NCI-H1930 (cell line): ENCODE measurements around the gene CDC42BPG.
A peak's percentile ranks its signal among the peaks of the same experiment; 100 is the strongest.

ENCODE experiments used
- DNase-seq, 2 experiments: peaks; one replicate each; lab custom pipeline; 2025; lab: John Stamatoyannopoulos, UW

The CDC42BPG gene

DNA sequence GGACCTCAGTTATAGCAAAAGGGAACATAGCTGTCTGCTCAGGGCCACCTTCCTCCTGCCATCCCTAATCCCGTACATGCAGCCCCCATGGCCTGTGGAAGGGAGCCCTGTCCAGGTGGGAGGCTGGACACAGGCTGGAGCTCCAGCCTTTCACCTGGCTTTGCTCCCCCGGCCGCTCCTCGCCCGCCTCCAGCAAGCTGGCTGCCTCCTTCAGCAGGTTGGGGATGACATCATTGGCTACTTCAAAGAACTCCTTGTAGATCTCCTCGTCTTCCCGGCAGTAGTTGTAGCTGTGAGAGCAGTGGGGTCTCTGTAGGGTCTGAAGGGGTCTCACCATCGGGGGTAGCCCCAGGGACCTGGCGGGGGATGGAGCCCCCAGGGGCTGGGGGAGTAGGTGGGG, 39.0 kb downstream of the CDC42BPG start:
- DNase-seq, result no peak

DNA sequence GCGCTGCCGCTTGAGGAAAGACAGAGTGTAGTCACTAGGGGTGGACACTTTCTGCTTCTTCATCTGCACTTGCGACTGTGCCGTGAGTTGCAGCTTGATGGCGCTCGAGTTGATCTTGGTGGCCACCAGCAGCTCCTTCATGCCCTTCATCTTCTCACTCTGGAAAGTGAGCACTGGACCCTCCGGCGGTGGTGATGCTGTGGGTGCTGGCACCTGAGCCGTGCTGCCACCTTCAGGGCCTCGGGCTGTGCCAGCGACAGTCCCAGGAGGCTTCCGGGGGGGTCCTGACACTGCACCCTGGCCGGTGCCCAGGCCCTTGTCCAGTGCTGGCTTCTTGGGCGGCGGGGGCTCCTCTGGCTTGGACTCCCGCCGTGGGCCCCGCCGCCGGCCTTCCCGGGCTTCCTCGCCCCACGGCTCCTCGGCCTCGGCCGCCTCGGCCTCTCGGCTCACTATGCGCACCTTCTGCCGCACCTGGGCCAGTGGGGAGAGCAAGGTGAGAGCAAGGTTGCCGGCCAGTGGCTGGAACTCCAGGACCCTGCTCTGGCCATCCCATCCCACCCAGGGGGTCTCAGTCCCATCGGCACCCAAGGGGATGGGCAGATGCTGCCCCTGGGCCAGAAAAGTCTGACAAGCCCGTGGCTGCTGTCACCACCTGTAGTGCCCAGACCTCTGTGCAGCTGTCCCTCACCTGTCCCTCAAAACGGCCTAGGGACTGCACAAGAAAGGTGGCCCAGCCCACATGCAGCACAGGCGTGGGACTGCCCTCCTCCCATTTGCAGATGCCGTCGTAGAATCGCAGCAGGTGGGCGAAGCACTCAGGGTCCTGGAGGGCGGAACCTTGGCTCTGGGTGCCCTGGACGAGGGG, 39.9 kb downstream of the CDC42BPG start:
- DNase-seq, result no peak

DNA sequence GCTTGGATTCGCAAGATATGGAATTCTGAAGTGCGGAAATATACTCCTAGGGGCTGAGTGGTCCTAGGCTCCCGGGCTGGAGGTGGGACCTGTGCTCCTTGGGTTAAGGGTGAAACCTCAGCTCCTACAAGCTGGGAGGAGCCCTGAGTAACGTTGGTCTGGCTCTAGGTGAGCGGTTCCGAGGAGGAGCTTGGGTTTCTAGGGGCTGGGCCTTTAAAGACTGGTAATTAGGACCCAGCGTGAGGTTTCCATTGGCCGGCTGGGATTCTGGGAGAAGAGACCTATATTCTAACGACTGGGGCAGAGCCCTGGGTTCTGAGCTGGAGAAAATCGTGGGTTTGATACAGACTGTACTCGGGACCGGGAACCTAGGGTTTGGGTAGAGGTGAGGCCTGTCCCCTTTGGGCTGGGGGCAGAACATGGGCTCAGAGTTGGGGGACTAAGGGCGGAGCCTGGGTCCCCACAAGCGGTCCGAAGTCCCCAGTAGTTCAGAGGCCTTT, 40.6 kb downstream of the CDC42BPG start:
- no peak for DNase-seq

DNA sequence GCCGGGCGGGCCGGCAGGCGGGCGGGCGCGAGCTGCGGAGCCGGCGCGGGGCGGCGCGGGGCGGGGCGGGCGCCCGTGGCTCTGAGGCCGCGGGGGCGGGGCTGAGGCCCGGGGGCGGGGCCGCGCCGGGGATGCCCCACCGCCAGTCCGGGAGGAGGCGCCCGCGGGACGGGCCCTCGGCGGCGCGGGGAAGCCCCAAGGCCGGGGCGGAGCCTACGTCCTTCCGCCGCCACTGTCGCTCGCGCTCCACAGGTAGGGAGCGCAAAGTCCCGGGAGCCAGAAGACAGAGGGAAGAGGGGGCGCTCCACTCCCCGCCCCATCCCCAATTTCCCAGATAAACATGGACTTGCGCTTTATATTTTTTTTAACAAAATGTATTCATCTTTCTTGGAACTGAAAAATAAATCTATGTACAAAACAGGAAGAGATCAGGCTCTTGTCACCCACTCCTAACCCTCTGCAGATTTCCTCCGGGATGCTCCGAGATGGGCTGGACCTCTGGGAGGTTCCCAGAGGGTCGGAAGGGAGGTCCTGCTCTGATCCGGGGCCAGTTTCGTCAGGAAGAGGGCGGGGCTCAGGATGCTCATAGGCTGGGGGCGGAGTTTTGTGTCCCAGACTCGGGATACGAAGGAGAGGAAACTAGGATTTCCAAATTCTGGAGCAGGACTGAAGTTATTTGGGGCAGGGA, 41.2 kb downstream of the CDC42BPG start, which contains the start of gene MAP4K2:
TSS of gene MAP4K2 (minus strand) at position 57 of the 688 bp plus-strand sequence. CDS start 65 bp downstream, outside the sequence.
- peak; percentile 66 to 85 for DNase-seq

DNA sequence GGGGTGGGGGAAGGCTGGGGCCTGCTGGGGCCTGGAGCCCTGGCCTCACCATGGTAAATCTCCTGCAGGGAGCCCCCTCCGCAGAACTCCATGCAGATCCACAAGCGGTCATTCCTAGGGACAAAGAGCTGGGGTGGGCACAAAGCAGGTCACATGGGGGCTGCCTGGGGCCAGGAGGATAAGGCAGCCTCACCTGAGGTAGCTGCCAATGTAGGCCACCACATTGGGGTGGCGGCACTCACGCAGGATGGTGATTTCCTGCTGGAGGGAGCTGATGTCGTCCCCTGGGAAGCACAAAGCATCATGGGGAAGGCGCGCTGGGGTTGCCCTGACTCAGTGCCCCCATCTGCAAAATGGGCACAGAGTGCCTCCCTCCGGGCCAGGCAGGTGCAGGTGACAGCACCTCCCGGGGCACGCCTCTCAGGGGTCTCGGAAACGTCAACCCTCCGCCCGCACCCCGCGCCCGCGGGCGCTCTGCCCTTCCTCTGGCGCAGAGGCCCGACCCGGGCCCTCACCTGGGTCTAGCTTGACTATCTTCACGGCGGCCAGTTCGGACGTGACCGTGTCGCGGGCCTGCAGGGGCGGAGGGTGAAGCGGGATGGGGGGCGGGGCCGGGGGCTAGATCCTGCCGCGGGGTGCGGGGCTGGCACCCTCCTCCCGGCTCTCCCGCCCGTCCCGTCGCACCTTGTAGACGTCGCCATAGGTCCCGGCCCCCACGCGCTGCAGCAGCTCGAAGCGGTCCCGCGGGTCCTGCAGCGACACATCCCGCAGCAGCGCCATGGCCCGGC, 41.9 kb downstream of the CDC42BPG start:
- no peak for DNase-seq

DNA sequence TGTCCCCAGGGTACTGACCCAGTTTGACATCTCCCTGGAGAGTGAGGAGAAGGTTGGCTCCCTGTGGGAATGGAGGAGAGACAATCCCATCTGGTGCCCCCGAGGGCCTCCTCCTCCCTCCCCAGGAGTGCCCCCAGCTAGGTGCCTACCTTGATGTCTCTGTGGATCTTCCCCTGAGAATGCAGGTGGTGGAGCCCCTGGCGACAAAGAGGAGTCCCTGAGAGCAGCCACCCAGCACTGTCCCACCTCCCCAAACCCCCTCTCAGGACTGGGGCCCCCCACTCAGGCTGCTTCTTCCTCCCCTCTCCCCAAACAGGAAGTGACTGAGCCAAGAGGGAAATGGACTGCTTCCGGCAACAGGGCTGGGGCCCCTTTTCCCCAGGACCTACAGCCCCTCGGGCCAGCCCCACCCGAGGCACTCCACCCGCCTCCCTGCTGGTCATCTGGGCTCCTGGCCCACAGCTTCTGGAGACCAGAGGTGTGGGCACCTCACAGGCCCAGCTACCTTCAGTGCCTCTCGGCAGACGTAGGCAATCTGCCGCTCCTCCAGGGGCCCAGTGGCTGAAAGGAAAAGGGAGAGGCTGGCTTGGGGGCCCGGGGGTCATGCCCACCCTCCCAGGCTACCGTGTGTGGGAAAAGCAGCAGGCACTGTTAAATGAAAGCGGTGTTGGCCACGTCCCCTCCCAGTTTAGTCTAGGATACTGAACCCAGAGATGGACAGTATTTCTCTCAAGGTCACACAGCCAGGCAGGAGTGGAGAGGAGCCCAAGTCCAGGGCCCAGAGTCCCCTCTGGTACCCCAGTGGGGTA, 42.7 kb downstream of the CDC42BPG start:
- no peak for DNase-seq

DNA sequence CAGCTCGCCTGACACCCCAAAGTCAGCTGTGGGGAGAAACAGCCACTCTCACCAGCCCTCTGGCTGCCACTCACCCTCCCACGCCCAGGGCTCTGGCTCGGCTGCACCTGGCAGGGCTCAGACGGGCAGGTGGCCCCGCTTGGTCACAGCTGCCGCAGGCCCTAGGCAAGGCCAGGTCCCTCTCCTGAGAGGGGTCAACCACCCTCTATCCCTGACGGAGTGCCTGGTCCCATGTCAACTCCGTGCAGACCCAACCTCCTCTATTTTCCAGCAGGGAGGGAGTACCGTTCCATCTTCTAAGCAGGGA, 43.3 kb downstream of the CDC42BPG start:
- no peak for DNase-seq

DNA sequence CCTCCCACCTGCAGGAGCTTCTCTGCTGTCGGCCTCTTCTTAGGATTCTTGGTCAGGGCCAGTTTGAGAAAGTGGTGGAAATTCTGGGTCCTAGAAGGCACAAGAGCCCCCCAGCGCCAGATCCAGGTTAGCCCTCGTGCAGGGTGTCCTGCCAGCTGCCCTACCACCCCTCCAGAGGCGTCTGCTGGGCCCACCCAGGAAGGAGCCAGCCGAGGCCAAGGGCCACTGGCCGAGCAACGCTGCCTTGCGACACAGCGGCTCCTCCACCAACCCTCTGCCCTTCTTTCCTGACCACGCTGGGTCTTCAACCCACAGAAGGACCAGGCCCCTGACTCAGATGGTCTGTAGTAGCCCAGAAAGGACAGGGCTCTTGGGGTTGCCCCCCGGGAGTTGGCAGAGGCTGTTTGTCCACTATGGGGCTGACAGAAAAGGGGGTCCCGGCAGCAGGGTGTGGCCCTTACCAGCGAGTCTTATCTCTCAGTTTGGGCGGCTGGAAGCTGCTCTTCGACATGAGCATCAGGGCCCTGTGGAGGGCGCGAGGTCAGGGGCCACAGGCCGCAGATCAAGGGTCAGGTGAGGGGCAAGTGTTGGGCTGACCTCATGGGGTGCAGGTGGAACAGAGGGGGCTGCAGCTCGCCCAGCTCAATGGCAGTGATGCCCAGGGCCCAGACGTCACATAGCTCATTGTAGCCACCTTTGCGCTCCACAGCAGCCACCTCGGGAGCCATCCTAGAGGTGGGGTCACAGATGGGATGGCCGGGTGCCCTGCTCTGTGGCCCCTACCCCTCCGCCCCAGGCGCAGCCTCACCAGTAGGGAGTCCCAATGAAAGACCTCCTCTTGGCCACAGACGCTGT, 43.9 kb downstream of the CDC42BPG start:
- DNase-seq, result no peak

DNA sequence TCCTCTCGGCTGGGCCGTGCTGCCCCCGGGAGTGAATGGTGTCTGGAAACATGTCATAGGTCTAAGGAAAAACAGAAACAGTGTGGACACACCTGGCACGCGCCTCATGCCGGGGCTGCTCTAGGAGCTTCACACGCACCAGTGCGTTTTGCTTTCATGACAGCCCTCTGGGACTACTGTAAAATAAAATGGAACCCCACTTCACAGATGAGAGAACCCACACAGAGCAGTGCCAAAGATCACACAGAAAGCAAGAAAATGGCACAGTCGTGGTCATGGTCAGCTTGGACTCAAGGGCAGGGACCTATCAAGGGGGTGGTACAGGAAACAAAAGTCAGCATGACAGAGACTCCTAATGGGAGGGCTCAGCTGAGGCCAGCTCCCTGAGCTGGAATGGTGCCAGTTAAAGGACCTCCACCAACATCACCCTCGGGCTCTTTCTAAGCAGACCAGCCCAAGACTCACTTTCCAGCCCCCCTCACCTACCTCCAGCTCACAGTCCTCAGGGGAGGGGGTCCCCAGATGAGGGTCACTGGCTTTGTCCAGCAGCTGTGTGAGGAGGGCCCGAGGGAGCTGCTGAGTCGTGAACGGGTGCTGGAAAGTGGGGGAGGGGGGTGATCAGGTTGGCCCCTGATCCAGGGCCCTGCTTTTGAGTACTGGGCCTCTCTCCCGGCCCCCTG, 44.7 kb downstream of the CDC42BPG start:
- DNase-seq, result no peak

DNA sequence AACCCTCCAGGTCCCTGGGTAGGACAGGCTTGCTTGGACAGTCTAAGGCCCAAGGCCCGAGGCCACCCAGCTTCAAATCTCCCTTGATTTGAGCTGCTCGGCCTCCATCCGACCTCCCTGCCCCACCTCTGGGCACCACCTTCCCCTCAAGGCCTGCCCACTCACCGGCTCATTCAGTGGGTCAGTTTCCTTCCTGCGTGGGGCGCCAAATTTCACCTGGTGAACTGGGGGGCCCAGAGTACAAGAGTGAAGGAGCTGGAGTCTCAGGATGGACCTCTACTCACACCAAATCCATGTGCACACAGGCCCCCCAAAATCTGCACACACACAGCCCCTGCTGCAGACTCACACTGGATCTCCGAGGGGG, 45.2 kb downstream of the CDC42BPG start:
- DNase-seq, result no peak

DNA sequence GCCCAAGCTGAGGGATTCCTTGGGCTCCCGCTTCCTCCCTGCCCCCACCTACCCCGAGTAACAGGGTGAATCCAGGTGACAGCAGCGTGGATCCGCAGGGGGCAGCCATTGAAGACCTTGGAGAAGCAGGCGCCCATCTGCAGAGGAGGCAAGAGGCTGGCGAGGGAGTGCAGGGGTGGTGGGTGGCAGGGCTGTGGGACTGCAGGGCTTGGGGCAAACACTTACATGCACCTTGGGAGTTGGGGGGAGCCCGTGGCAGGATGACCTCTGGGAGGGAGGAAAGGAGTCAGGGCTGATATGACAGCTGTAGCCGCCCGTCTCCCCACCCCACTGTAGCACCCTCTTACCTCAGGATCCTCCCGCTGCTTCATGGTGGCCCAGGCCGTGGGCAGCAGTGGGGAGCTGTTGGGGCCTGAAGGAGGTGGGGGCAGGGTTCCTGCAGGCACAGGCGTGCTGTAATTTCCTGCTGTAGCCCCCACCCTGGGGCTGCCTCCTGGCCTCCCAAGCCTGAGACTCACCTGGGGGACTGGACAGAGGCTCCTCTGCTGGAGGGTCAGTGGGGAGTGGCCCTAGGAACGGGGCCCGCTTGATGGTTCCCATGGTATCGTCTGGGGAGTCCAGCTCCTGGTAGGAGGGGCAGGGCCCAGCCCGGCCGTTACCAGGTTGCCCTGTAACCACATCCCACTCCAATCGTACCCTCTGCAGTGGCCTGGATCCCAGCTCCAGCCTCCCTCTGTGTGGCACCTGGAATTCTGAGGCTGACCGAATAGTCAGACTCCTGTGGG, 47.5 kb downstream of the CDC42BPG start:
- DNase-seq, result no peak

DNA sequence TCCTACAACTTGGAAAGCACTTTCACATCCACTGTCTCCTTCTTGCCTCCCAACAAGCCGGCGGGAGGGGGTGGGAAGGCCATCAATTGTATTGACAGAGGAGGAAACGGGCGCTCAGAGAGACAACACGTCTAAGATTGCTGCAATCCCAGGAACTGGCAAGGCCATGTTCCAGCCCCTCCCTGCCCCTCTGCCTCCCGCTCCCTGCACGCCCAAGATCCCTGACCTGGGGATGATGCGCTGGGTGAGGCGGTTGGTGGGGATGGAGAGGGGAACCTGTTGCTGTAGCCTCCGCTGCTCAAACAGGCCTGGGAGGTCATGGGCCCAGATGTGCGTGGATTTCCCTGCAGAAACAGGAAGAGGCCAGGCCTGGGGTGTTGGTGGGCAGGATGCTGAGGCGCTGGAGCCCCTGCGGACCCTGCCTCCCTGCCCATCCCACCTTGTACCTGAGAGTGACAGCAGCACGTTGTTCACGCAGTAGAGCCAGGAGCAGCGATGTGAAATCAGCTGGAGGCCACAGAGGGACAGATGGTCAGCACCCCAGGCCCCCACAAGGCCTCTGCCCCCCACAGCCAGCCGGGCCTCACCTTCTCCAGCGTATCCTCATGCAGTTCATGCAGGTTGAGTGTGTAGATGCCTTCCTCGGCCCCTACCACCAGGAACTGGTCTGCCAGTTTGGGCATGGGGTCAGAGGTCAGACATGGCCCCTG, 48.3 kb downstream of the CDC42BPG start:
- no peak for DNase-seq

DNA sequence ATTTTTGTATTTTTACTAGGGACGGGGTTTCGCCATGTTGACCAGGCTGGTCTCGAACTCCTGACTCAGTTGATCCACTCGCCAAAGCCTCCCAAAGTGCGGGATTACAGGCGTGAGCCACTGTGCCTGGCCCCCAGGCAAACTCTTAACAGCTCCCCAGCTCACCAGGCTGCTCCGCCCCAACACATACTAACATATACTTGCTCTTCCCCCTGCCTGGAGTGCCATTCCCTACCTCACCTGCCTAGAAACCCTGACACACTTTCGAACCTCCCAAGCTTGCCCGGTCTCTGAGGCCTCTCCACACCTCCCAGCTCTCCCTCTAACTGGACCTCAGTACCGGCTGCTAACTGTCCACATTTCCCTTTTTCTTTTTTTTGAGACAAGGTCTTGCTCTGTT, 49.9 kb downstream of the CDC42BPG start:
- no peak for DNase-seq

DNA sequence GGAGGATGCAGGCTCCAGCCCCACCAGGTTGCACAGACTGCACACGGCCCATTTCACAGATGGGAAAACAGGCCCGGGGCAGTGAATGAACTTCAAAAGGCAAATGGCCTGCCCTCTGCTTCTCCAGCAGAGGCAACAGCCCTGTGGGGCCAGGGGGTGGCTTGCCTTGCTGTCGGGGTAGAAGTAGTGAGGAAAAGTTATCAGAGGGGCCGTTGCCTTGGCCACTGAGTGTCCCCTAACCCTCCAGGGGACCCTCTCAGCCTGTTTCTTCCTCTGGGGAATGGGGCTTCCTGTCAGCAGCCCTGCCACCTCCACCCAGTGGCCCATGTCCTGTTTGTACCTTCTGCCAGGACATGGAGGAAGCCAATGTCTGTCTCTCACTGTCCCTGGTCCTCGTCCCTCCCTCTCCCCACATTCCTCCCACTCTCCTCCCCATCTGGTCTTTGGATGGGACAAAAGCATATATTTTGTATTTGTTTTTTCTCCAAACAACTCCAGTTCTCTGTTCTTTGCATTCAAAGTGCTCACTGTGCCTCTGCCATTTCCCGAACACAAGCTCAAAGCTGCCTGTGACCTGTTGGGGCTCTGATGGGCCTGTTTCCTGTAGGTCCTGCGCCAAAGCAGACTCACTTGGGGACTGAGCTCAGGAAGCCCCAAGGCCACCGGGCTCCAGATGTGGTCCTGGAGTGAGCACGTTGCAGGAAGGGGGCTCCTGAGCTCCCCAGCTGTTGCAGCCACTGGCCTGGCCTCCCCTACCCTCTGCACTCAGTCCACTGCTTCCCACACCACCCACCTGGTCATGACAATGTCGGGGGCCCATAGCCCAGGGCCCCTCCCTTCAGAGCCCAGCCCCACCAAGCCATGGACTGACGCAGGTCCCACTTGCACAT, 50.9 kb downstream of the CDC42BPG start:
- DNase-seq, result no peak

DNA sequence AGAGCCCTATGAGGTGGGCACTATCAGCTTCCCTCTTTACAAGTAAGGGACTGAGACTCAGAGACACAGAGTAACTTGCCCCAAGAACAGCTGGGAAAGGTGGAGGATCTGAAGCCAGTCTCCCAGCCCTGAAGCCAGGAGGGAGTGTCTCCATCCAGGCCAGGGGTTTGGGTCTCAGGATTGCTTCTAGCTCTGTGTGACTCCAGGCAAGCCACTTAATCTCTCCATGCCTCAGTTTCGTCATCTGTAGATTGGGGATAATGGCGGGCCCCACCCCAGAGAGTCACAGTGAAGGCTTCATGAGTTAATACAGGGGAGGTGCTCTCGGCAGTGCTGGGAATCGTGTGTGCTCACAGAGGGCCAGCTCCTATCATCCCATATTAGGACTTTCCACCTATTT, 52.0 kb downstream of the CDC42BPG start:
- DNase-seq, result no peak

DNA sequence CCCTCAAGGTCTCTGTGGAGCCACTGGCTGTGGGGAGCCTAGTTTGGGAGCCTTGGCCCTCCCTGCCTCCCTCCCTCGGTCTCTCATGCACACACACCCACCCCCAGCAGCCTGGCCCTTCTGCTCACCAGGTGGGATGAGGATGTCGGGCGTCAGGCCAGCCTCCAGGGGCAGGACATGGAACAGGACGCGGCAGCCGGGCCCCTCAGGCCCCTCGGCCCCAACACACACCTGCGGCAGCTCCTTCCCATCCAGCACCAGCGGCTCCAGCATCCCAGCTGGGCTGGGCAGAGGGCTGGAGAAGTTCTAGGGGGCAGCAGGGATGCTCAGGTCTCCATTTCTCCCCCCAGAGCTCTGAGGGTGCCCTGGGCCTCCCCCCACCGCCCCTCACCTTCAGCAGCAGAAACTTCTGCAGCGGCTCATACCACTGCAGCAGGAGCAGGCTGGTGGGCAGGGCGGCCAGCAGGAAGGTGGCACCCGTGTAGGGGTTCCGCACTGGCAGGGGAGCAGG, 52.6 kb downstream of the CDC42BPG start:
- no peak for DNase-seq
